ENCODE data around the gene KIF6.

KIF6 gene

GRCh38 chr6:39669207-39669972 is 55.8 kb downstream of the KIF6 start:
- in situ Hi-C loops (cut with HindIII; ENCODE audit: low sequenced_read_pairs) = no loop called here
- TF ChIP-seq CTCF (IDR thresholded peaks at IDR 0.05; ENCODE audit: low read depth, low read length, missing control alignments) = no peak
- peak; percentile 46 for DNase-seq (ENCODE audit: low read depth)

GRCh38 chr6:39666706-39667489 is 58.3 kb downstream of the KIF6 start:
- in situ Hi-C loops (cut with HindIII; ENCODE audit: low sequenced_read_pairs) = no loop called here
- no peak for DNase-seq (ENCODE audit: low read depth)

More at GRCh38 chr6:39669207-39669972, 55.8 kb downstream of the KIF6 start:
- H3K4me3 ChIP-seq (ENCODE audit: low read depth, low read length) = no peak overlapping the region

GRCh38 chr6:39665861-39666260 is 59.3 kb downstream of the KIF6 start:
- no peak overlapping the region for H3K4me3 ChIP-seq (ENCODE audit: low read depth, low read length)
- DNase-seq (ENCODE audit: low read depth) = peak; percentile 44
- no peak for TF ChIP-seq CTCF (IDR thresholded peaks at IDR 0.05; ENCODE audit: low read depth, low read length, missing control alignments)
- in situ Hi-C loops (cut with HindIII; ENCODE audit: low sequenced_read_pairs) = no loop called here

More at GRCh38 chr6:39666706-39667489, 58.3 kb downstream of the KIF6 start:
- no peak overlapping the region for H3K4me3 ChIP-seq (ENCODE audit: low read depth, low read length)
- TF ChIP-seq CTCF (IDR thresholded peaks at IDR 0.05; ENCODE audit: low read depth, low read length, missing control alignments) = no peak

- H3K4me3 ChIP-seq (ENCODE audit: low read depth, low read length) = no peak overlapping the region
- in situ Hi-C loops (cut with HindIII; ENCODE audit: low sequenced_read_pairs) = no loop called here
- no peak for TF ChIP-seq CTCF (IDR thresholded peaks at IDR 0.05; ENCODE audit: low read depth, low read length, missing control alignments)
- no peak for DNase-seq (ENCODE audit: low read depth)
Observed at GRCh38 chr6:39664173-39664572, 61.0 kb downstream of the KIF6 start.

- H3K4me3 ChIP-seq (ENCODE audit: low read depth, low read length) = no peak overlapping the region
- TF ChIP-seq CTCF (IDR thresholded peaks at IDR 0.05; ENCODE audit: low read depth, low read length, missing control alignments) = no peak
- in situ Hi-C loops (cut with HindIII; ENCODE audit: low sequenced_read_pairs) = no loop called here
- DNase-seq (ENCODE audit: low read depth) = no peak
Observed at GRCh38 chr6:39657355-39658135, 67.7 kb downstream of the KIF6 start.

GRCh38 chr6:39654121-39654520 is 71.1 kb downstream of the KIF6 start:
- no peak for DNase-seq (ENCODE audit: low read depth)
- no peak overlapping the region for H3K4me3 ChIP-seq (ENCODE audit: low read depth, low read length)
- in situ Hi-C loops (cut with HindIII; ENCODE audit: low sequenced_read_pairs) = no loop called here
- TF ChIP-seq CTCF (IDR thresholded peaks at IDR 0.05; ENCODE audit: low read depth, low read length, missing control alignments) = no peak
